ENCODE data around the gene RXRB. TPM values are rescaled to one million over a fixed set of nuclear protein-coding genes. Genes with fewer than 3 reads are reported as not detected.

The RXRB gene
- total and polyA plus RNA-seq, 10 of the 15 experiments (the other 5 are each of a cell fraction or from before 2014, with no cell fraction given): 0.71 to 35.0 (median 20.4) TPM

- Histone ChIP-seq H3K79me2 (ENCODE audit: control insufficient read depth, insufficient read depth, low read length) (no peaks in the 10 kb centered on the region), H3K4me2 (ENCODE audit: control insufficient read depth, insufficient read depth) (no peak overlapping the region), H3K27me3 (replicated peaks in 1 of 2; ENCODE audit: control insufficient read depth in 2 of 2, insufficient read depth in 2 of 2, low read length in 1 of 2) (no peaks in the 10 kb centered on the region), H3K9me3 (replicated peaks; ENCODE audit: control insufficient read depth, insufficient read depth, low read length) (no peaks in the 10 kb centered on the region), H3K4me1 (ENCODE audit: control insufficient read depth, insufficient read depth, low read length) (no peaks in the 10 kb centered on the region; the same call in 1 of the 2 replicates), H4K20me1 (ENCODE audit: control insufficient read depth, insufficient read depth) (no peaks in the 10 kb centered on the region), H2AFZ (ENCODE audit: control insufficient read depth, low read depth, low read length) (no peak overlapping the region), H3K36me3 (ENCODE audit: control insufficient read depth in 2 of 2, insufficient read depth in 2 of 2, low read length in 1 of 2) (no peaks in the 10 kb centered on the region), H3K27ac (ENCODE audit: control insufficient read depth, insufficient read depth) (no peak overlapping the region), H3K4me3 (no peak overlapping the region), H3K9ac (ENCODE audit: control insufficient read depth, insufficient read depth, low read length) (no peak overlapping the region)
- ChIA-PET CTCF (interaction anchor here (0.6 to 0.9 kb wide), 3 partner anchors 42 to 81 kb away, joined by 3 read pairs; no protein-coding TSS in a partner anchor), SMC1A (ENCODE audit: uncharacterized antibody, unreplicated experiment) (no interaction called here), POLR2A (no interaction called here), RAD21 (ENCODE audit: unreplicated experiment) (no interaction called here)
- TF ChIP-seq STAT3 (IDR thresholded peaks at IDR 0.05; ENCODE audit: low read depth, low read length): no peak
- peak in 1 of 2 experiments; percentile 43; a peak in 1 of 4 replicates for TF ChIP-seq BHLHE40 (IDR thresholded peaks at IDR 0.05; ENCODE audit: borderline replicate concordance in 1 of 2, low read depth in 2 of 2, low read length in 1 of 2)
- TF ChIP-seq E2F8 (IDR thresholded peaks at IDR 0.05; ENCODE audit: low read depth, partially characterized antibody): no peak
- TF ChIP-seq SRF (IDR thresholded peaks at IDR 0.05; ENCODE audit: low read depth in 2 of 2, low read length in 2 of 2): 0 out of 4 replicates have a peak, but pooled peaks of 1 of the 2 experiments have one; percentile 5
- FAIRE-seq: no peak
- WGBS (ENCODE audit: insufficient coverage, insufficient replicate concordance, low lambda C conversion rate, missing lambda C conversion rate): 40% methylated on average over 19 of the region's 19 CpGs
- intact Hi-C loops (cut with micrococcal nuclease; ENCODE audit: unreplicated experiment): loop anchor here (2.0 kb wide), 1 partner anchor 61 kb away; no protein-coding TSS in a partner anchor
- no TSS peak for BruUV-seq (replicated peaks)
- in situ Hi-C loops (cut with MboI): no loop called here
- DNase-seq (ENCODE audit: low read depth, low spot score): no peak
- no peak for ATAC-seq
Observed at GRCh38 chr6:33167374-33168283, 32.8 kb downstream of the RXRB start.

Measured in GM12878 (cell line).